Measurements from ENCODE around the gene ENO1. TPM values are rescaled to one million over a fixed set of nuclear protein-coding genes. Genes with fewer than 3 reads are reported as not detected.
A peak's percentile ranks its signal among the peaks of the same experiment; 100 is the strongest.
"Not testable (repeated sequence)": the region's sequence is repeated elsewhere in the genome, so short reads cannot be mapped to it uniquely, and the experiment has no call there.

The ENO1 gene
- total and polyA plus RNA-seq, 7 donors, result 265 to 968 (median 324) TPM

DNA sequence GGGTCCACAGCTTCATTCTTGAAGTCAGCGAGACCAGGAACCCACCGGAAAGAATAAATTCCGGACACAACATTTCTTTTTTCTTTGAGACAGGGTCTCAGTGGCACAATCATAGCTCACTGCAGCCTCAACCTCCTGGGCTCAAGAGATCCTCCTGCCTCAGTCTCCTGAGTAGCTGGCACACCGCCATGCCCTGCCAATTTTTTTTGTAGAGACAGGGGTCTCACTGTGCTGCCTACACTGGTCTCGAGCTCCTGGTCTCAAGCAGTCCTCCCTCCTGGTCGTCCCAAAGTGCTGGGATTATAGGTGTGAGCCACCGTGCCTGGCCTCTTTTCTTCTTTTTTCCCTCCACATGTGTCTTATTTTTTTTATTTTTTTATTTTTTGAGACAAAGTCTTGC, 20.6 kb upstream of the ENO1 start:
- H3K27ac ChIP-seq, result no peak overlapping the region
- H3K4me1 ChIP-seq, result peaks cover 0 to 9% (median 7%) of the 10 kb centered on the region in 4 donors
- DNase-seq, result no peak
- intact Hi-C loops (cut with DNase I), result no loop called here
- H3K27me3 ChIP-seq, result no peaks in the 10 kb centered on the region
- TF ChIP-seq POLR2AphosphoS5 (IDR thresholded peaks at IDR 0.05) (no peak), EP300 (IDR thresholded peaks at IDR 0.05) (no peak), POLR2A (IDR thresholded peaks at IDR 0.05) (no peak)
- TF ChIP-seq, protein P1, sequence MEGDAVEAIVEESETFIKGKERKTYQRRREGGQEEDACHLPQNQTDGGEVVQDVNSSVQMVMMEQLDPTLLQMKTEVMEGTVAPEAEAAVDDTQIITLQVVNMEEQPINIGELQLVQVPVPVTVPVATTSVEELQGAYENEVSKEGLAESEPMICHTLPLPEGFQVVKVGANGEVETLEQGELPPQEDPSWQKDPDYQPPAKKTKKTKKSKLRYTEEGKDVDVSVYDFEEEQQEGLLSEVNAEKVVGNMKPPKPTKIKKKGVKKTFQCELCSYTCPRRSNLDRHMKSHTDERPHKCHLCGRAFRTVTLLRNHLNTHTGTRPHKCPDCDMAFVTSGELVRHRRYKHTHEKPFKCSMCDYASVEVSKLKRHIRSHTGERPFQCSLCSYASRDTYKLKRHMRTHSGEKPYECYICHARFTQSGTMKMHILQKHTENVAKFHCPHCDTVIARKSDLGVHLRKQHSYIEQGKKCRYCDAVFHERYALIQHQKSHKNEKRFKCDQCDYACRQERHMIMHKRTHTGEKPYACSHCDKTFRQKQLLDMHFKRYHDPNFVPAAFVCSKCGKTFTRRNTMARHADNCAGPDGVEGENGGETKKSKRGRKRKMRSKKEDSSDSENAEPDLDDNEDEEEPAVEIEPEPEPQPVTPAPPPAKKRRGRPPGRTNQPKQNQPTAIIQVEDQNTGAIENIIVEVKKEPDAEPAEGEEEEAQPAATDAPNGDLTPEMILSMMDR (IDR thresholded peaks at IDR 0.05), result no peak
- no peaks in the 10 kb centered on the region for H3K36me3 ChIP-seq
- no peaks in the 10 kb centered on the region for H3K9me3 ChIP-seq
- H3K4me3 ChIP-seq, result no peak overlapping the region
- 95 to 96% methylated on average over 7 of the region's 7 CpGs for WGBS, 2 donors

DNA sequence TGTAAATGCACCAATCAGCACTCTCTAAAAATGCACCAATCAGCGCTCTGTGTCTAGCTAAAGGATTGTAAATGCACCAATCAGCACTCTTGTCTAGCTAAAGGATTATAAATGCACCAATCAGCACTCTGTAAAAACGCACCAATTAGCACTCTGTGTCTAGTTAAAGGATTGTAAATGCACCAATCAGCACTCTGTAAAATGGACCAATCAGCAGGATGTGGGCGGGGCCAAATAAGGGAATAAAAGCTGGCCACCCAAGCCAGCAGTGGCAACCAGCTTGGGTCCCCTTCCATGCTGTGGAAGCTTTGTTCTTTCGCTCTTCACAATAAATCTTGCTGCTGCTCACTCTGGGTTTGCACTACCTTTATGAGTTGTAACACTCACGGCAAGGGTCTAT, 19.9 kb upstream of the ENO1 start:
- H3K36me3 ChIP-seq; H3K9me3 ChIP-seq; H3K4me3 ChIP-seq; intact Hi-C loops (cut with DNase I); H3K4me1 ChIP-seq; H3K27me3 ChIP-seq; H3K27ac ChIP-seq; DNase-seq: not testable (repeated sequence)
- 89 to 95% methylated on average over 5 of the region's 5 CpGs for WGBS, 2 donors

DNA sequence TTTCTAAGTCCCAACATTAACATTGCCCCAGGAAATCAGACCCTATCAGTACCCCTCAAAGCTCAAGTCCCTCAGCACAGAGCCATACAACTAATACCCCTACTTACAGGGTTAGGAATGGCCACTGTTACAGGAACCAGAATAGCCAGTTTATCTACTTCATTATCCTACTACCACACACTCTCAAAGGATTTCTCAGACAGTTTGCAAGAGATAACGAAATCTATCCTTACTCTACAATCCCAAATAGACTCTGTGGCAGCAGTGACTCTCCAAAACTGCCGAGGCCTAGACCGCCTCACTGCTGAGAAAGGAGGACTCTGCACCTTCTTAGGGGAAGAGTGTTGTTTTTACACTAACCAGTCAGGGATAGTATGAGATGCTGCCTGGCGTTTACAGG, 19.0 kb upstream of the ENO1 start:
- intact Hi-C loops (cut with DNase I); H3K27ac ChIP-seq; H3K9me3 ChIP-seq; H3K4me1 ChIP-seq; H3K4me3 ChIP-seq; H3K27me3 ChIP-seq; H3K36me3 ChIP-seq; DNase-seq: not testable (repeated sequence)
- 70 to 90% methylated on average over 4 of the region's 4 CpGs for WGBS, 2 donors

DNA sequence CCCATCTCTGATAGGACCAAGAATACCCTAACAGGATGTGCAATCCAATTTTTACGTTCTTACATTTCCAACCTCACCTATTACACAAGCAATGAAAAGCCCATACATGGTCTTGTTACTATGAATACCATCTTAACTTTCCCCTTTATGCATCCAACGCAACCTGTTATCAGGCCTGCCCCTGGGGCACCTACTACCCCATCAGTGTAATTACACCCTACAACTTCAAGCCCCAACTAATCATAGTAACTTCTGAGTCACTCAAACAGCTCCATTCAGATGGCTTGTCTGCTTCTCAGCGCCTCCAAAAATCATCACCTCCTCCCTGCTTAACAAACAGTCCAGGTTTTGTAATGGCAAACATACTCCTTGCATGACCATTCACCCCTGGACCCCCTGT, 18.3 kb upstream of the ENO1 start:
- H3K4me1 ChIP-seq; DNase-seq; H3K36me3 ChIP-seq; intact Hi-C loops (cut with DNase I); H3K9me3 ChIP-seq; H3K27me3 ChIP-seq; H3K27ac ChIP-seq; H3K4me3 ChIP-seq: not testable (repeated sequence)
- WGBS, 2 donors, result 83 to 90% methylated on average over 3 of the region's 3 CpGs

DNA sequence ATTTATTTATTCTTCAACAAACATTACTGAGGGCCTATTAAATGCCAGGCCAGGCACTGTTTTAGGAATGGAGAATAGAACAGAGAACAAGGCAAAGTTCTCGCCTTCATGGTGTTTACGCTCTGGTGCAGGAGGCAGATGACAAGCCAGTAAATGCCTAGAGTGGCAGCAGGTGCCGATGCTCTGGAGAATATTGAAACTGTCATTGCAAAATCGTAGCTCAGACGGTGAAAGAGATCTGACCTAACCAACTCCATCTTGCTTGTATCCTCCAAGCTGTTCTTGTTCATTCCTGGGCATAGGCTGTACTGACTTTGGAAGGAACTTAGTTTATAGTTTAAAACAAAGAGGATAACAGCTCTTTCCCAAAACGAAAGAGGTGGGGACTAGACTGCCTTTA, 13.5 kb upstream of the ENO1 start:
- no peak for DNase-seq
- intact Hi-C loops (cut with DNase I), result no loop called here

DNA sequence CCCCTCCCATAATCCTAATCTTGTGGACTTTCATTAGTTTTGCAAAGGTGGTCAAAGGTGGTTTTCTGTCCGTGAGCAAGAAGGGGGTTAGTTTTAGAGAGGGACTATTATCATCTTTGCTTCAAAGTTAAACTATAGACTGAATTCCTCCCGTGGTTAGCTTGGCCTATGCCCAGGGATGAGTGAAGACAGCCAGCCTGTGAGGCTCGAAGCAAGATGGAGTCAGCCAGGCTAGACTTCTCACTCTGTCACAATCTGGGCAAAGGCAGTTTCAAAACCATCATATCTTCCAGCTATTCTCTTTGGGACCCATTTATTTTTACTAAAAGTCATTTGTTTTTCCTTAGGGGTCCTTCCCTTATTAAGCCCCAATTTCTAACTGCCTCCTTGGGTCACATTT, 12.9 kb upstream of the ENO1 start:
- Histone ChIP-seq H3K4me1 (peaks cover 0 to 17% (median 16%) of the 10 kb centered on the region in 4 donors), H3K27me3 (no peaks in the 10 kb centered on the region), H3K9me3 (no peaks in the 10 kb centered on the region), H3K27ac (peak overlapping the region in 3 of 4 donors; percentile 84 to 86 (median 85)), H3K36me3 (no peaks in the 10 kb centered on the region), H3K4me3 (no peak overlapping the region)
- TF ChIP-seq EP300 (IDR thresholded peaks at IDR 0.05) (no peak), POLR2A (IDR thresholded peaks at IDR 0.05) (no peak), POLR2AphosphoS5 (IDR thresholded peaks at IDR 0.05) (no peak)
- TF ChIP-seq, protein P1 (IDR thresholded peaks at IDR 0.05), result no peak
- WGBS, 2 donors, result 74 to 76% methylated on average over 3 of the region's 3 CpGs
- intact Hi-C loops (cut with DNase I), result no loop called here
- no peak for DNase-seq

More for the DNA sequence above, 13.5 kb upstream of the ENO1 start:
- H3K4me3 ChIP-seq, result no peak overlapping the region
- 88% methylated on average over 6 of the region's 6 CpGs for WGBS, 2 donors
- no peak for TF ChIP-seq POLR2A (IDR thresholded peaks at IDR 0.05)
- TF ChIP-seq EP300 (IDR thresholded peaks at IDR 0.05), result no peak
- TF ChIP-seq, protein P1 (IDR thresholded peaks at IDR 0.05), result no peak
- TF ChIP-seq POLR2AphosphoS5 (IDR thresholded peaks at IDR 0.05), result no peak
- peak overlapping the region; percentile 14 to 86 (median 84) for H3K27ac ChIP-seq
- no peaks in the 10 kb centered on the region for H3K36me3 ChIP-seq
- peaks cover 0 to 17% (median 16%) of the 10 kb centered on the region in 4 donors for H3K4me1 ChIP-seq
- H3K9me3 ChIP-seq, result no peaks in the 10 kb centered on the region
- H3K27me3 ChIP-seq, result no peaks in the 10 kb centered on the region

All from sigmoid colon (tissue), 7 donors.